22Rv1 (cell line): ENCODE results near the gene CNPY4.

Experiments used
- ZFX ChIP-seq: fragments of 450-650 bp; IDR thresholded peaks from 2 replicates; pipeline ENCODE4 v1.6.1; 2017; ENCODE audit warnings: antibody characterized with exemption, borderline replicate concordance
- TF ChIP-seq, protein P1 (sequence below): fragments of 450-650 bp; IDR thresholded peaks from 2 replicates; pipeline ENCODE4 v1.5.1; 2017; ENCODE audit warnings: mild to moderate bottlenecking

DNA sequence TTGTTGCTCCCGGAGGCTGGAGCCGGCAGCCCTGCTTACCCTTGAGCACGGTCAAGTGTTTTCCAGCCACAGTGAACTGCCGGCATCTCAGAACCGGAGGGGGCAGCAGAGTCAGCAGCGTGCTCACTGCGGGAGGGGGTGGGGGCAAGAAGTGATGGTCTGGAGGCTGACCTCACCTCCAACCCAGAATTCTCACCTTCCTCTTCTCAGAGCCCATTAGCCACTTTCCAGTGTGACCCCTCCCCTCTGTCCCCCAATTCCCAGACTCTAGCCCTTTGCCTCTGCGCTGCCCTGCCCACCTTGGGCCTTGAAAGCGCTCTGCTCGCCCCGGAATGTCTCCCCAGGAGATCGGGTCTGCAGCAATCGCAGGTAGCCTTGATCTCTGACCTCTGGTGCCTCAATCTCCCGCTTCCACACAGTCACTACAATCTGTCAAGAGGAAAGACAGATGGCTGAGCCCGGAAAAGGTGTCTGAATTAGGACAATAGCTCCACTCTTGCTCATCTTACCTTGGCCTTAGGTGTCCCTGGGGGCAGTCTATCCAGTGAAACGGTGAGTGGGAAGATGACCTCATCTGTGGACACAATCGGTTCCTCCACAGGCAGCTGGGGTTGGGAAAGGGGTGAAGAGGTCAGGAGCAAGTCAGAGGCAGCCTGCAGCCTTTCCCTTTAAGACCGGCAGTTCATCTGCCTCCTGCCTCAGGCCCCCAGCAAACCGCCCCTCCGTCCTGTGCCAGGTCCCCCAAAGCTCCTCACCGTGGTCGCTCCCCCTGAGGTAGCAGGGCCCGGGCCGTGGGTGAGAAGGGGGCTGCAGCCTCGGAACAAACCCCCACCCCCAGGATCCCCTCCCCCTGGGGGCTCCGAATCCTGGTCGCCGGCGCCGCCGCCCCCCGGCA, 38.1 kb downstream of the CNPY4 start:
- TF ChIP-seq, protein P1, sequence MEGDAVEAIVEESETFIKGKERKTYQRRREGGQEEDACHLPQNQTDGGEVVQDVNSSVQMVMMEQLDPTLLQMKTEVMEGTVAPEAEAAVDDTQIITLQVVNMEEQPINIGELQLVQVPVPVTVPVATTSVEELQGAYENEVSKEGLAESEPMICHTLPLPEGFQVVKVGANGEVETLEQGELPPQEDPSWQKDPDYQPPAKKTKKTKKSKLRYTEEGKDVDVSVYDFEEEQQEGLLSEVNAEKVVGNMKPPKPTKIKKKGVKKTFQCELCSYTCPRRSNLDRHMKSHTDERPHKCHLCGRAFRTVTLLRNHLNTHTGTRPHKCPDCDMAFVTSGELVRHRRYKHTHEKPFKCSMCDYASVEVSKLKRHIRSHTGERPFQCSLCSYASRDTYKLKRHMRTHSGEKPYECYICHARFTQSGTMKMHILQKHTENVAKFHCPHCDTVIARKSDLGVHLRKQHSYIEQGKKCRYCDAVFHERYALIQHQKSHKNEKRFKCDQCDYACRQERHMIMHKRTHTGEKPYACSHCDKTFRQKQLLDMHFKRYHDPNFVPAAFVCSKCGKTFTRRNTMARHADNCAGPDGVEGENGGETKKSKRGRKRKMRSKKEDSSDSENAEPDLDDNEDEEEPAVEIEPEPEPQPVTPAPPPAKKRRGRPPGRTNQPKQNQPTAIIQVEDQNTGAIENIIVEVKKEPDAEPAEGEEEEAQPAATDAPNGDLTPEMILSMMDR = no peak
- TF ChIP-seq ZFX = no peak
